ENCODE data around the gene ITIH2.
"Not testable (repeated sequence)": the region's sequence is repeated elsewhere in the genome, so short reads cannot be mapped to it uniquely, and the experiment has no call there.

The ITIH2 gene

GRCh38 chr10:7750222-7750621 lies 47.1 kb downstream of the ITIH2 start:
- DNase-seq = no peak

GRCh38 chr10:7752251-7752650 lies 49.1 kb downstream of the ITIH2 start:
- no peak for DNase-seq

- DNase-seq = no peak
Measured at GRCh38 chr10:7755103-7755502, 52.0 kb downstream of the ITIH2 start.

- DNase-seq = no peak
Measured at GRCh38 chr10:7756360-7756992, 53.4 kb downstream of the ITIH2 start.

- DNase-seq = no peak
Measured at GRCh38 chr10:7763929-7764328, 60.8 kb downstream of the ITIH2 start.

- no peak for DNase-seq
Measured at GRCh38 chr10:7766241-7766640, 63.1 kb downstream of the ITIH2 start.

GRCh38 chr10:7767209-7767608 lies 64.1 kb downstream of the ITIH2 start:
- no peak for DNase-seq

GRCh38 chr10:7768417-7768816 lies 65.3 kb downstream of the ITIH2 start:
- DNase-seq = no peak

GRCh38 chr10:7773845-7774801 lies 71.0 kb downstream of the ITIH2 start:
- no peak for DNase-seq

- DNase-seq = no peak
Measured at GRCh38 chr10:7776777-7777176, 73.7 kb downstream of the ITIH2 start.

- not testable (repeated sequence) for DNase-seq
Measured at GRCh38 chr10:7782194-7782593, 79.1 kb downstream of the ITIH2 start.

- no peak for DNase-seq
Measured at GRCh38 chr10:7786430-7786829, 83.3 kb downstream of the ITIH2 start.

GRCh38 chr10:7787150-7787856 lies 84.2 kb downstream of the ITIH2 start:
- DNase-seq = no peak

- peak; percentile 97 for DNase-seq
Measured at GRCh38 chr10:7787857-7788638, 84.9 kb downstream of the ITIH2 start, which contains the start of the genes ATP5F1C and KIN. ATP5F1C (plus strand) TSS chr10:7788177; CDS start chr10:7788208, 31 bp downstream. KIN (minus strand) TSS chr10:7787993; CDS start chr10:7787933, 60 bp downstream.

- no peak for DNase-seq
Measured at GRCh38 chr10:7788639-7789286, 85.6 kb downstream of the ITIH2 start.

GRCh38 chr10:7789390-7789789 lies 86.3 kb downstream of the ITIH2 start:
- DNase-seq = no peak

GRCh38 chr10:7792541-7792940 lies 89.4 kb downstream of the ITIH2 start:
- DNase-seq = no peak

GRCh38 chr10:7794251-7795026 lies 91.3 kb downstream of the ITIH2 start:
- DNase-seq = no peak

- DNase-seq = no peak
Measured at GRCh38 chr10:7795605-7796004, 92.5 kb downstream of the ITIH2 start.

GRCh38 chr10:7797582-7797981 lies 94.5 kb downstream of the ITIH2 start:
- DNase-seq = no peak

All from activated CD8-positive, alpha-beta memory T cell treated with anti-CD3 and anti-CD28 coated beads, Interleukin-2, amount 50 U/mL, for 4 hours (primary cell).